ENCODE results near the gene RICTOR.
"Not testable (repeated sequence)": the region's sequence is repeated elsewhere in the genome, so short reads cannot be mapped to it uniquely, and the experiment has no call there.

The RICTOR gene

DNA sequence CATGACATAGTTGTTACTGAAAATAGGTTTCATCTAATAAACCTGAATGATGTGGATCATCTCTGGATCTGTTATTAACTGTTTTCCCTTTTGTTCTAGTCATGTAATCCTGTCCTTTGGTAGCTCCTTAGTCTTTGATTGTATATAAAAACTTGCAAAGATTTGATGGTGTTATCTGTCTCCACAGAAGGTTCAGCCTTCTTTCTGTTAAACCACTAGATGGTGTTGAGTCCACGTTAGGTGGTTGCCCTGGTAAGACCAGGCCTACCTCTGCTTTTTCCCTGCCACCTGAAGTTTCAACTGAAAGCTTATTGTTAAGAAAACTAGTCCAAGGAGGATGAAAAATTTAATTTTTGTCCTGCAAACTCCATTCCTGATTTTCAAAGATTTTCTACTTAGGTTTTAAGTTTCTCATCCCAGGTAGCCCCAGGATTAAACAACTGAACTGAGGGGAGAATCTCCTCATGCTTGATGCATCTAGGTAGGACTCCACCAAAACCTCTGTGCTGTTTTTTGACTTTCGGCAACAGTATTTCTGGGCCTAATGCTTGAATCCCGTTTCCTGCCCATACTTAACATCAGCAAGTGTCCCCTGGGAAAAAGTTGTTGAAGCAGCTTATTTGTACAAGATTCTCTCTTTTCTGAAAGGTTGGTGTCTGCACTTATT lies 68.5 kb downstream of the RICTOR start:
- DNase-seq = no peak

DNA sequence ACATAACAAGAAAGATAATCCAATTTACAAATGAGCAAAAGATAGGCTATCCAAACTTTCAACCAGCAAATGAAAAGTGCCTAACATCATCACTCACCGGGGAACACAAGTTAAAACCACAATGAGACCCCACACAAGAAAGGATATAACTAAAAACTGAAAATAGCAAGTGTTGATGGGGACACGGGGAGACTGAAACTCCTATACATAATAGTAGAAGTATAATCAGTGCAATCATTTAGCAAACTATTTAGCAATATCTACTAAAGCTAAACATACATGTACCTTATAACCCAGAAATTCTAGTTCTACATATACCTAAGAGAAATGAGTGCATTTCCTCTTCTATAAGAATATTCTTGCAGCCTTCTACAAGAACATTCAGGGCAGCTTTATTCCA lies 72.5 kb downstream of the RICTOR start:
- no peak for DNase-seq

DNA sequence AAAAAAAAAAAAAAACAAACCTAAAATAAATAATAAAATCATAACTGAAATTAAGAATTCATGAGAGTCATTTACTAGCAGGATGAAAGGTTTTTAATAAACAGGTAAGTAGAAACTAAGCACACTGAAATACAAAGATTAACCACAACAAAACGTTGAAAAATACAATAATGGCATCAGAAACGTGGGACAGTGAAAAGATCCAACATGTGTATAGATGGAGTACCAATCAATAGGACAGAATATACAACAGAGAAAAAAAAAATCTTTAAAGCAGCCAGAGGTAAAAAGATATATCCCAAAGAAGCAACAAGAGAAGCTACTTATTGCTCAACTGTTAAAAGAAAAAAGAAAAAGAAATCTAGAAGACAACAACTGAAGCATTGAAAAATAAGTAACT lies 75.2 kb downstream of the RICTOR start:
- DNase-seq = no peak

DNA sequence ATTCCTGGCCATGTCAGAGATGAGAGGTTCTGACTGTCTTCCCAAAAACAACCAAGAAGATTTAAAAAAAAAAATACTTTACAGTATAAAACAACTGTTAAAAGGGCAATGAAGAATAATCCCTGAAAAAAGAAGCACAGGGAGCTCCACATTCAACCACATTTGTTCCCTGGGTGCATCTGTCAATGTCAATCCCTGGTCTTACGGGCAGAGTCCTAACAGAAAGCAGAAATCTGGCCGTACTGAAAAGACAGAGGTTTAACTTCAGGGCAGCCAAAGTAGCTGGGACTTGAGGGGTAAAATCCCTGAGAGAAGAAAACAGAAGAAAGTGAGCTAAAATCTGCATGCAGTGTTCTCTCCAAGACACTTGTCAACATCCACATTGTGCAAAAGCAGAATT lies 76.6 kb downstream of the RICTOR start:
- DNase-seq = no peak

DNA sequence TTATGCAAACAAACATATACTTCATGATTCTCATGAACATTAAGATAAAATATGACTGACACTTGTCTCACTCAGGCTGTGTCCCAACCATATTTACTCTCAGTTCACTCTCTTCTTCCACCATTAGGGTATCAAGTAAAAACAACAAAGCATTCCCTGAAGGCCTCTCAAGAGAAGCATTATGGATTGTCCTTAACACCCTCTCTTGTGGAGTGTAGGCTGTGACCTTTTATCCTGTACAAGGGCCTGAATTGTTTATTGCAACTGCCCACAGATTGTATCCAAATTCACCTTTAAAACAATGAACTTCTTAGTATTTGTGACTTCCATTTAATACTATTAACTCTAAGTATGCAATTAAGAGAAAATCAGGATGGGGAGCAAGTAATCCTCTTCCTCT lies 78.1 kb downstream of the RICTOR start:
- DNase-seq = no peak

DNA sequence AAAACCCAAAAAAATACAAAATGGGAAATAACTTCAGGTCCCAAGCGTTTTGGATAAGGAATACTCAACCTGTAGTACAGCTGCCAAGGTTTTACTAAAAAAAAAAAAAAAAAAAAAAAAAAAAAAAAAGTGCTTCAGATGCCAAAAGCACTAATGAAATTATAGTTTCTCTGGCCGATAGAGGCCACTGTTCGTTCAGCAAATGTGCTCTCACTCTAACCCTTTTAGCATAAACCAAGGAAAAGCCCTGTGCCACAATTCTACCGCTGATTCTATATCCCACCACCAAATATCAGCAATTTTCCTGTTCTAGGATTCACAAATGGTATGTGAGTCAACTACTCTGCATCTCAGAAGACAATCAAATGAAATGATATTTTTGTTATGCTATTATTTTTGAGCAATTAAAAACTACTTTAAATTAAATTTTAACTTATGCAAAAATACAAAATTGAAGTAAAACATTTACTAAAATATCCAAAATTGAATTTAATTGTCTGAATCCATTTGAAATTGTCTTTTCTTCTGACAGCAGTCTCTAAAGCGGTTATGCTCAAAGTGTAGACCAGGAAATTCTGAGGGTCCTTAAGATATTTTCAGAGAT lies 79.8 kb downstream of the RICTOR start:
- DNase-seq = peak; percentile 31

DNA sequence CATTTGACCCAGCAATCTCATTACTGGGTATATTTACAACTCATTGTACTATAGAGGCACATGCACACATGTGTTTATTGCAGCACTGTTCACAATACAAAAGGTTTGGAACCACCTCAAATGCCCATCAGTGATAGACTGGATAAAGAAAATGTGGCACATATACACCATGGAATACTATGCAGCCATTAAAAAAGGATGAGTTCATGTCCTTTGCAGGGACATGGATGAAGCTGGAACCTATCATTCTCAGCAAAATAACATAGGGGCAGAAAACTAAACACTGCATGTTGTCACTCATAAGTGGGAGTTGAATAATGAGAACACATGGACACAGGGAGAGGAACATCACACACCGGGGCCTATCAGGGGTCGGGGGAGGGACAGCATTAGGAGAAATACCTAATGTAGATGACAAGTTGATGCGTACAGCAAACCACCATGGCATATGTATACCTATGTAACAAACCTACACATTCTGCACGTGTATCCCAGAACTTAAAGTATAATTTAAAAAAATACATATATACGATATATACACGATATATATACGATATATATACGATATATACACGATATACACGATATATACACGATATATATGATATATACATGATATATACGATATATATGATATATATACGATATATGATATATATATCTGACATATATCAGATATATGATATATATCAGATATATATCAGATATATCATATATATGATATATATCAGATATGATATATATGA lies 84.1 kb downstream of the RICTOR start:
- not testable (repeated sequence) for DNase-seq

DNA sequence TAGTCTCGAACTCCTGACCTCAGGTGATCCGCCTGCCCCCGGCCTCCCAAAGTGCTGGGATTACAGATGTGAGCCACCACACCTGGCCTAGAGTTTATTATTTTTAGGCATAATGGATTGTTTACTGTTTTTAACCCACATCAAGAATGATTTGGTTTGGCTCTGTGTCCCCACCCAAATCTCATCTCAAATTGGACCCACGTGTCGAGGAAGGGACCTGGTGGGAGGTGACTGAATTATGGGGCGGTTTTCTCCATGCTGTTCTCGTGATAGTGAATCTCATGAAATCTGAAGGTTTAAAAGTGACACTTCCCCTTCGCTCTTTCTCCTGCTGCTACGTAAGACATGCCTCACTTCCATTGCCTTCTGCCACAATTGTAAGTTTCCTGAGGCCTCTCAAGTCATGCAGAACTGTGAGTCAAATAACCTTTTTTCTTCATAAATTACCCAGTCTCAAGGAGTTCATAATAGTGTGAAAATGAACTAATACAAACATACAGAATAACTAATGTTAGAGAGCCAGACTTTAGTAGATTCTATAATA lies 88.2 kb downstream of the RICTOR start:
- no peak for DNase-seq

DNA sequence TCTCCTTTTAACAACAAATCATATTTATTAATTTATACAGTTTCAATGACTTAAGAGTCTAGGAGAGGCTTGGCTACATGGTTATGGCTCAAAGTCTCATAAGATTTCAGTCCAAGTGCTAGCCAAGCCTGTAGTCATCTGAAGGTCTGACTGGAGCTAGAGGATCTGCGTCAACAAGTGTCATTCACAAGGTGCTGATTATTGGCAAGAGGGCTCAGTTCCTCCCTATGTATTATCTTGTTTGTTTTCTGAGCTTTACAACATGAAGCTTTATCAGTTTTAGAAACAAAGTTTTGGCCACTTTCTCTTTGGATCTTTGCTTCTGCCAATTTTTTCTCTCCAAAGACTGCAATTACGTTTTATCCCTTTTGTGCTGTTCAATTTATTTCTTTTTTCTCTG lies 94.7 kb downstream of the RICTOR start:
- DNase-seq = no peak

DNA sequence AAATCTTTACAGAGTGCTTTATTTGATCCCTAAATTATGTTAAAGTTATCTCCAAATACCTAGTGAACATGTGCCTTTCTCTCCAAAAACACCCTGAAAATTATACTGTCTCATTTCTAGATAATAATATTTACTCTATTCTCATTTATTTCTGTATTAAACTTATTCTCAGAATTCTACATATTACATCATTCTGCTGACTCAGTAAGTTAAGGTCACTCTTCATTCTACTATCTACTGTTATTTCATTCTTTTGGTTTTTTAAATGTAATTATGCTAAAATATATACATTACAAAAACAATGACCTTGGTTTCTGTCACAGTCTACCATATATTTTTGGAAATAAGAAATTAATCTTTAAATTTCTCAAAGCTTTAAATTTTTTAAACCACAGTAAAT lies 96.2 kb downstream of the RICTOR start:
- DNase-seq = no peak

DNA sequence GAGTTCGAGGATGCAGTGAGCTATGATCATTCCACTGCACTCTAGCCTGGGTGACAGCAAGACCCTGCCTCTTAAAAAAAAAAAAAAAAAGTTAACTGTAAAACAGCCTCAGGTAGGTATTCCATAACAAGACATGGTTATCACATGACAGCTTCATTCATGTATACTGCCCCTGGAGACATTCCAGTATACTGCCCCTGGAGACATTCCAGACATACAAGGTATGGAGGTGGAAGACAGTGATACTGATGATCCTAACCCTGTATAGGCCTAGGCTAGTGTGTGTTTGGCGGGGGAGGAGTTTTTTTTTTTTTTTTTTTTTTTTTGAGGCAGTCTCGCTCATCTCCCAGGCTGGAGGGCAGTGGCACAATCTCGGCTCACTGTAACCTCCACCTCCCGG lies 105.5 kb downstream of the RICTOR start:
- DNase-seq = no peak

DNA sequence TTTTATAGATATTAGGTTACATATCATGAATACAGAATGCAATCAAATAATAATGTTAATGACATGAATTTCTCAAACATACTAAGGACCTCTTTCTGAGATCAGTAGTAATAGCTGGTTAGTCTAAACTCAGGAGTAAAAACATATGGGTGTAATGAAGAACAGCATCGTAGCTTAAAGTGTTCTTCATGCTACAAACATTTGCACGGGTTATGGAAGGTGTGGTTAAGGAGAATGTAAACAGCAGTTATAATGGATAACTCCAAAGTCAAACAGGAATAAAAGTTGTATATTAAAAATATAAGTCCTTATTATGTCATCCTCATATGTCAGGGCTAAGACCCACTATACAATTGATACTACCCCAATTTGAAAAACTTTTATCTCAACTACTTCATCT lies 112.5 kb downstream of the RICTOR start:
- no peak for DNase-seq

DNA sequence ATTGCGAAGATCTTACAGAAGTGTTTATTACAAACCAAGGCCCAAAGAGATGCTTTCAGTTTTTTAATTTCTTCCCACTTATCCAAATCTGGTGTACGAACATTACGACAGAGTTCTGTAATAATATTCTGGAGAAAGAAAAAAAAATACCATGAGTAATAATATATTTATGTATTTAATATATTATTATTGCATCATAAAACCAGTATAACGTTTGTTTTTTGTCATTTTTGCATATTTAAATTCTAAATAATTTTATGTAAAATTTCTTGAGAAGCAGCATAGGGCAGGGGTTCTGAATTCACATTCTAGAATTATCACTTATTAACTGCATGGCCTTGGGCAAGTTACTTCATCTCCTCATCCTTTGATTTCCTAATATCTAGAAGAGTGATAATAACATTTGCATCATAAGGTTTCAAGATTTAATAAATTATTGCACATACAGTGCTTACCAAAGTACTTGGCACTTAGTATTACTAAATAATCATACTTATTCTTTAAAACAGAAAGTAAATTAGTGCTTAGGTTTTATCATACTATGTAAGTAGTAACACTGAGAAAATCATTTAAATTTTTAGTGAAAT lies 120.7 kb downstream of the RICTOR start:
- no peak for DNase-seq

DNA sequence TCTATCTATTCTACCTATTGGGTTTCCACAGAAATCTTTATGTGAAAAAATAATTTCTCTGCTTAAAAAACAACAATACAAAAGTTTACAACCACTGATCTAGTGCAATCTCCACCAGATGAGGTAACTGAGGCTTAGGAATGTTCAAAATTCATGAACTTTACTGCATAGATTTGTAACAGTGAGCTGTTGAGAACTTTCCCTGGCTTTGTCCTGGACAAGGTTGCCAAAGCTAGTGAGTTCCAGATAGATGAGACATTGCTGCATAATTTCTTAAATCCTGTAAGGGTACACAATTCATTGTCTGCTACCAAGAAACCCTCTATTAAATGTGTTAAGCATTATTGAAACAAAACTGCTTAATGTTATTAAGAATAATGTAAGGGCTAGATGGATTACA lies 125.7 kb downstream of the RICTOR start:
- no peak for DNase-seq

DNA sequence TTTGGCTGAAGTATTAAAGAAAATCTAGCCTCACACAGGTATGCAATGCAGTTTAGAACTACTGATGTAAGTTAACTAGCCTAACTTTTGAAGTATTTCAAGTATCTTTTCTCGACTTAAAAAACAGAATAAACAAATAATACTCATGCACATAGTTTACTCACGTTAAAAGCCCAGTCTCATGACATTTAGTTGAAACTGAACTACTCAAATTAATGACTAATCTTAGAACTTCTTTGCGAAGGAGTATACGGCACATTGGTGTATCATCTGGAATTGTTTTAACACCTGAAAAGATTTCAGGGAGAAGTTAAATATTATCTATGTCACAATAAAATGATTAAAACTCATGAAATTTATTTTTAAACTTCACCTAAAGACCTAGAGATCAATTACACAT lies 129.9 kb downstream of the RICTOR start:
- DNase-seq = no peak

DNA sequence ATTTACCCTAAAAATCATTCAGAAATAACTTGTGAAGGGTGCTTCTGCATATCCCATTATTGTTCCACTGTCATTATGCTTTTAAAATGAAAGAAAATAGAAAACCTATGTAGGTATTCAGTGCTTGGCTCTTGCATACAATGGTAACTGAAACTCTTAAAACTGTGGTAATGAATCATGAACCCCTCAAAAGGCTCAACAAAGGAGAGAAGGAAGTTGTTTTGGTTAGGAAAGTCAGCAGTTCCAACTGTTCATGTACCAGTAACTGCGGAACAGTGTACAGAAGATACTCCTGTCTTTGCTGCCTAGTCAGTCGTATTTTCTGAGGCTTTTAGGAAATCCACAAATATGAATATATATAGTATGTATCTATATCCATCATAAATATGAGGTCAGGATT lies 132.3 kb downstream of the RICTOR start:
- no peak for DNase-seq

DNA sequence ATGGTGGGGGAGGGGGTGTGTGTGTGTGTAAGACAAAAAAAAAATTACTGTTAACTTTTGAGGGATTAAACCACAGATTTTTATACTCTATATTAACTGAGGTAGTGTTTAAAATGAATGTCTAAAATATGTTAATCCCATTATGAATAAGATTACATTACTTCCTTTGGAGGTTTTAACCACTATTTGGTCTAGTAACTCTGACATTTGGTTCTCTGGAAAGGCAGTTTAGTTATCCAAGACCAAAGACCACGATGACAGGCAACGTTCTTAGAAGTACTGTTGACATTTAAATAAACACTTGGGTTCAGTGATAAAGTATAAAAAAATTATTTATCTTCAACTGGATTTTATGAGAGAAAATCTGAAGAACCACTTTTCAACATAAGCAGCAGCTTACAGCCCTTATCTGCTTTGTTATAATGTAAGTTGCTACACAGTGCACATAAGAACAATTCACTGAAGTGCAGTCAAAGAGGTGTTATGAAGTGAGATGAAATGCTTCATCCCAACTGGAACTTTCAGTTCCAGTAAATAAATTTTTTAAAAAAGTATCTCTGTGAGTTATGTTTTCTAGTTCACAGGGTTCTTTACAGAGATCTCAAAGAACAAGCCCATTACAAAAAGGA lies 133.9 kb downstream of the RICTOR start:
- no peak for DNase-seq

DNA sequence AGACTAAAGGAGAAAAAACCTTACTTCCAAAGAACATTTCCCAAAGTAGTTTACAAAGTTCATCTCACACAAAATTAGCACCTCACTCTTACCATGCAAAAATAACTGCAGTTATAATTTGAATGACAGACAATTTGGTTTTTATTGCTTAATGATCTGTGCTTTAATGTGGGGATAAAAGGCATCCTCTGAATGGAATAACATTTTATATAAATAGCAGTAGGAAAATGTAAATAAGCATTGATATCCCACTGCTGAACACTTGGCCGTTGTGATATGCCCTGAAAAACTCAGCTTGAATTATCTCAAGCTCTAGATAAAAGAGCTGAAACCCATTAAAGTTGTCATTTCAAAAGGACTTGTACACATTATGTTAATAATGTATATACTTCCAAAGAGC lies 135.2 kb downstream of the RICTOR start:
- no peak for DNase-seq

DNA sequence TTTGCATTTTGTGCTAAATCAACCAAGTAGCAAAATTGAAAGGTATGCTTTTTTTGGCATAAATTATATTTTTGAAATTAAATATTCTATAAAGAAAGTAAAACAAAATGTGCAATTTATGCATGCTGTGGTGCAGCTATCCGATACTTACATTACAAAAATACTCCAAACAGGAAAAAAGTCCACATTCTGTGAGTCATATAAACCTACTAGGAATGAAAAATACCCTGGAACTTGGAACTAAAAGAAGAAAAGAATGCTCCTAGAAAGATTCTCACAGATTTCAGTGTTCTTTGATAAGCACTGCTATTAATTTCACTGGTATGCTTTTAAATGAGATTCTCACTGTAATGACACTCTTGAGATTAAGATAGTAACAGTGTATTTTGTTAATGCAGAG lies 135.8 kb downstream of the RICTOR start:
- no peak for DNase-seq

DNA sequence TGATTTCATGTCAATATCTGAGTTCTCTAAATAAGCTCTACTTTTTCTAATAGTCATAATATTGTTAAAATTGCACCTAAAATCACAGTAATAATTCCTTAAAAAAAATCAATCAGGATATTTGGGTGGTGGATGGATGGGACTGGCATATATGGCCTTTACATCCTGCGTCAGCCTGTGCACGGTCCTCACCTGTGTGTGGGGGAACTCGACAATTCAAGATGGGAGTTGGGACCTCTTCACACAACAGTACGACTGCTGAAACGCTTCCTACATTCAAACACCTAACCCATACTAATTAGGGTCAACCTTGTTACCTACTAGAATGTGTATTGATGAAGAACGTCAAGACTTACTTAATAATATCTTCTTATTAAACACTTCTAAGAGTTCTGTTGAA lies 137.9 kb downstream of the RICTOR start:
- DNase-seq = no peak

DNA sequence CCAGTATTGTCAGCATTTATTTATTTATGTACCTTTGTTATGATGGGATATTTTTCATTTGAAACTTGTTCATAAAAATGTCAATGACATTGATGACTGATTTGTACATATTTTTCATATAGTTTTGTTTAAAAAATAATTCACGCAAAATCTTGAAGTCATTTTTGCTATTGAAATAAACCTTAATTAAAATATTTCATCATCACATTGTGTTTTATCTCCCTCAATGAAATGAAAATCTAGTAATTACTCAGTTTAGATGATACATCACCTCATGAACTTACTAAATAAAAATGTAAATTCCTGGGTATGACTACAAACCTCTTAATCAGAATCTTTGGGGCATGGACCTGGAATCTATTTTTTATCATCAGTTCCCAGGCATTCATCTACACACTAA lies 138.8 kb downstream of the RICTOR start:
- no peak for DNase-seq

DNA sequence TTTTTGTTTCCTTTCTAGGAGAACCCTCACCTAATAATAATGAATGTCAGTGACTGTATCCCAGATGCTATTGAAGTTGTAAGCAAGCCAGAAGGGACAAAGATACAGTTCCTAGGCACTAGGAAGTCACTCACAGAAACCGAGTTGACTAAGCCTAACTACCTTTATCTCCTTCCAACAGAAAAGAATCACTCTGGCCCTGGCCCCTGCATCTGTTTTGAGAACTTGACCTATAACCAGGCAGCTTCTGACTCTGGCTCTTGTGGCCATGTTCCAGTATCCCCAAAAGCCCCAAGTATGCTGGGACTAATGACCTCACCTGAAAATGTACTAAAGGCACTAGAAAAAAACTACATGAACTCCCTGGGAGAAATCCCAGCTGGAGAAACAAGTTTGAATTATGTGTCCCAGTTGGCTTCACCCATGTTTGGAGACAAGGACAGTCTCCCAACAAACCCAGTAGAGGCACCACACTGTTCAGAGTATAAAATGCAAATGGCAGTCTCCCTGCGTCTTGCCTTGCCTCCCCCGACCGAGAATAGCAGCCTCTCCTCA lies 141.3 kb downstream of the RICTOR start:
- DNase-seq = no peak

DNA sequence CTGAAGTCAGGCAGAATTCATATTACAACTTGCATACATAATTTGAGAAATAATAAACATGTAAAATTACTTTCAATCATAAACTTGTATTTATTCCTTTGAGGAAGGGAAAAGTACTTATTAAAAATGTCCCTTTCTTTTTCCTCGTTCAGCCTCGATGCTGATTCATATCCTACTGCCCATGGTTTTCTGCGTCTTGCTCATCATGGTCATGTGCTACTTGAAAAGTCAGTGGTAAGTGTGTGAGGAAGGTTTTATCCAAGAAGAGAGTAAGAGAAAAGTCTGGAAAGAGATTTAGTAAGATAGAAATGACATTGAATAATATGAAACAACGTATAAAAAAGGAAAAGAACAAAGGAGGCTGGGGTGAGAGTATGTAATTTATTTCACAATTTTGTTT lies 142.5 kb downstream of the RICTOR start:
- peak; percentile 5 for DNase-seq
